ENCODE measurements around the gene PRODH2. TPM values are rescaled to one million over a fixed set of nuclear protein-coding genes. Genes with fewer than 3 reads are reported as not detected.

The PRODH2 gene
- total RNA-seq, 1 donor, result not detected

DNA sequence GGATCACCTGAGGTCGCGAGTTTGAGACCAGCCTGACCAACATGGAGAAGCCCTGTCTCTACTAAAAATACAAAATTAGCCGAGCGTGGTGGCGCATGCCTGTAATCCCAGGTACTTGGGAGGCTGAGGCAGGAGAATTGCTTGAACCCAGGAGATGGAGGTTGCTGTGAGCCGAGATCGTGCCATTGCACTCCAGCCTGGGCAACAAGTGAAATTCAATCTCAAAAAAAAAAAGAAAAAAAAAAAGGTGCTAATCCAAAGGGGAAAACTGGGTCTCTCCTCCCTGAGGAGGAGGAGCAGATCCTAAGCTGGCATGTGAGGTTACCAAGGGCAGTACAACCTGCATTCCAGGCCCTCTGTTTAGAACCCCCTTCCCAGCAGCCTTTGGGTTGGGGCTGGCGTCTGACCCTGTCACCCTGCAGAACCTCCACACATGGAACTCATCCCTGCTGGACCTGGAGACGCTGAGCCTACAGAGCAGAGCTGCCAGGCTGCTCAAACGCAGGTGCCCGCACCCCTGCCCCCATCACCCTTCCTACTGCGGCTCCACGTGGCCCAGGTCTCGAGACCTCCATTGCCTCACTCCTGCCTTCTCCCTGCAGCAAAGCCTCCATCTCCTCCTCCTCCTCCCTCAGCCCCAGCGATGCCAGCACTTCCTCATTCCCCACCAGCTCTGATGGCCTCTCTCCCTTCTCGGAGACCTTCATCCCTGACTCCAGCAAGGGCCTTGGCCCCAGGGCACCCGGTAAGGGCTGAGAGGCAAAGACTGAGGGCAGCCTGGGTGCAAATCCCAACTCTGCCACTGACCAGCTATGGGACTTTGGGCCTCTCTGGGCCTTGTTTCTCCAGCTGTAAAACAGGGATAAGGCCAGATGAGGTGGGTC lies 48.0 kb downstream of the PRODH2 start:
- TF ChIP-seq, protein P1, sequence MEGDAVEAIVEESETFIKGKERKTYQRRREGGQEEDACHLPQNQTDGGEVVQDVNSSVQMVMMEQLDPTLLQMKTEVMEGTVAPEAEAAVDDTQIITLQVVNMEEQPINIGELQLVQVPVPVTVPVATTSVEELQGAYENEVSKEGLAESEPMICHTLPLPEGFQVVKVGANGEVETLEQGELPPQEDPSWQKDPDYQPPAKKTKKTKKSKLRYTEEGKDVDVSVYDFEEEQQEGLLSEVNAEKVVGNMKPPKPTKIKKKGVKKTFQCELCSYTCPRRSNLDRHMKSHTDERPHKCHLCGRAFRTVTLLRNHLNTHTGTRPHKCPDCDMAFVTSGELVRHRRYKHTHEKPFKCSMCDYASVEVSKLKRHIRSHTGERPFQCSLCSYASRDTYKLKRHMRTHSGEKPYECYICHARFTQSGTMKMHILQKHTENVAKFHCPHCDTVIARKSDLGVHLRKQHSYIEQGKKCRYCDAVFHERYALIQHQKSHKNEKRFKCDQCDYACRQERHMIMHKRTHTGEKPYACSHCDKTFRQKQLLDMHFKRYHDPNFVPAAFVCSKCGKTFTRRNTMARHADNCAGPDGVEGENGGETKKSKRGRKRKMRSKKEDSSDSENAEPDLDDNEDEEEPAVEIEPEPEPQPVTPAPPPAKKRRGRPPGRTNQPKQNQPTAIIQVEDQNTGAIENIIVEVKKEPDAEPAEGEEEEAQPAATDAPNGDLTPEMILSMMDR (IDR thresholded peaks at IDR 0.05; ENCODE audit: insufficient read depth, low read length), result no peak
- DNase-seq (ENCODE audit: low read depth), result no peak
- H3K4me3 ChIP-seq (ENCODE audit: low read depth, low read length), result no peak overlapping the region

DNA sequence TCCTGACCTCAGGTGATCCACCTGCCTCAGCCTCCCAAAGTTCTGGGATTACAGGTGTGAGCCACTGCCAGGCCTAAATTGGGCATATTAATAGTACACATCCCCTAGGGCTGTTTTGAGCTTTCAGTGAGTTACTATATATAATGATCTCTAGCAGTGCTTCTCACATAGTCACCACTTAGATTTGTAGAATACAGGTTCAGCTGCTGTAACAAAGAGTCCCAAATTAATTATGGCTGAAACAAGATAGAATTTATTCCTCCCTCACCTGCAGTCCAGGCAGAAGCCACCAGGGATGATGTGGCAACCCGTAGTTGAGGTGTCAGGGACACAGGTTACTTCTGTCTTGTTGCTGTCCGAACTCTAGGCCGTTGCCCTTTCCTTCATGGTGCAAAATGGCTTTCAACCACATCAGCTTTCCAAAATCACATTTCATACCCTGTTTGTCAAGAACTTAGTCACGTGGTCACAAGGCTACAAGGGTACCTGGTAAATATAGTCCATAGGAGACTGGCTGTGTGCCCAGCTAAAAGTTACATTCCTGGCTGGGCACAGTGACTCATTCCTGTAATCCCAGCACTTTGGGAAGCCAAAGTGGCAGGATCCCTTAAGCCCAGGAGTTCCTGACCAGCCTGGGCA lies 51.8 kb downstream of the PRODH2 start:
- H3K4me3 ChIP-seq (ENCODE audit: low read depth, low read length), result no peak overlapping the region
- TF ChIP-seq, protein P1 (IDR thresholded peaks at IDR 0.05; ENCODE audit: insufficient read depth, low read length), result no peak
- DNase-seq (ENCODE audit: low read depth), result no peak

DNA sequence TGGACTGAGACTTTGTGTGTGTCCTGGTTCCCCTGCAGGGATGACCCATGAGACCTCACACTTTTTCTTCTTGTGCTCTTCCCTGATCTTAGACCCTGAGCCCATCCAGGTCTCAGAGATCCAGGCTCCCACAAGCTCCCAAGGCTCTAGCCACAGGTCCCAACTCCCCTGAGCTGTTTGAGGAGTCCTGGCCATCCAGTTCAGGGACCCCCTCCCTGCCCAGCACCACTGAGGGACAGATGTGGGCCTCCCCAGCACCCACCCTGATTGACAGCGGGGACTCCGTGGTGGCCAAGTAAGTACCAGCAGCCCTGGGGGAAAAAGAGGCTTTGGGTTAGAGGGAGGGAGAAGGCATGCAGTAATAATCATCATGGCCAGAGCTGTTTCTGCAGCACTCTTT lies 52.9 kb downstream of the PRODH2 start:
- TF ChIP-seq, protein P1 (IDR thresholded peaks at IDR 0.05; ENCODE audit: insufficient read depth, low read length), result no peak
- H3K4me3 ChIP-seq (ENCODE audit: low read depth, low read length), result no peak overlapping the region
- no peak for DNase-seq (ENCODE audit: low read depth)

DNA sequence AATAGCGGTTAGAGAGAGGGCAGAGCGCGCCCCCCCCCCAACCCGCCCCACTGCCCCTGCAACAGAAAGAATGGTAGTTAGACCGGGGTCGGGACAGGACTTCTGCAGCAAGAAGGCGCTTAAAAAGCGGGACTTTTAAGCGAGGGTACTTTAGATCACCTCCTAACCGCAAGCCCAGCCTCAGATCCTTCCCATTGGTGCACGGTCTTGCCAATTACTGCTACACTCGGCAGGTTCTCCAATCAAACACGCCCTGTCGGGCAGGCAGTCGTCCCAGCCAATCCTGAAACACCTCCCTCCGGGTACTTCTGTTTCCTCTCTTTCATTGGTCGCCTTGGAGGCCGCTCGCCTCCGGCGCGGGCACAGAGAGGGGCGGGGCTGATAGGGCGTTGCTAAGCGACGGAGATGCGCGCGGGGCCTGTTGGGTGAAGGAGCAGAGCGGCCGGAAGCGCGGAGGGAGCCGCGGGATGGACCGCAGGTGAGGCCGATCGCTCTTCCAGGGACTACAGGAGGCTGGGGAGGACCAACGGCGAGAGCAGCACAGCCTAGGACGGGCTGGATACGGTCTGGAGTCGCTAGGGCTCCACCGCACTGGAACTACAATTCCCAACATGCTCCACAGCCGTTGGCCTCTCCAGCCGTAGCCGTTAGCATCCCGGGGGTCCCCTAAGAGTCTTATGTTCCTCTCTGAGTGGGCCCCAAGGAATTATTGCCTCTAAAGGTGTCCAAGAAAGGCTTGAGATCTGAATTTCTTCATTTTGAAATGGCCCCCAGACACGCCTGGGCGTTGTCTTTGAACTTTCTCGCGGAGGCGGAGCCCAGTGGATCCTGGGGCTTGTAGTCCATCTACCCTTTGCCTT lies 54.7 kb downstream of the PRODH2 start, which contains the start of gene PROSER3:
Gene PROSER3, plus strand, starts transcription at position 428 of the 860 bp plus-strand sequence. Its CDS starts 40 bp downstream, at position 468.
- TF ChIP-seq, protein P1 (IDR thresholded peaks at IDR 0.05; ENCODE audit: insufficient read depth, low read length), result no peak
- peak; percentile 100 for DNase-seq (ENCODE audit: low read depth)
- peak within 1 kb of the TSS; percentile 100 for H3K4me3 ChIP-seq (ENCODE audit: low read depth, low read length)

DNA sequence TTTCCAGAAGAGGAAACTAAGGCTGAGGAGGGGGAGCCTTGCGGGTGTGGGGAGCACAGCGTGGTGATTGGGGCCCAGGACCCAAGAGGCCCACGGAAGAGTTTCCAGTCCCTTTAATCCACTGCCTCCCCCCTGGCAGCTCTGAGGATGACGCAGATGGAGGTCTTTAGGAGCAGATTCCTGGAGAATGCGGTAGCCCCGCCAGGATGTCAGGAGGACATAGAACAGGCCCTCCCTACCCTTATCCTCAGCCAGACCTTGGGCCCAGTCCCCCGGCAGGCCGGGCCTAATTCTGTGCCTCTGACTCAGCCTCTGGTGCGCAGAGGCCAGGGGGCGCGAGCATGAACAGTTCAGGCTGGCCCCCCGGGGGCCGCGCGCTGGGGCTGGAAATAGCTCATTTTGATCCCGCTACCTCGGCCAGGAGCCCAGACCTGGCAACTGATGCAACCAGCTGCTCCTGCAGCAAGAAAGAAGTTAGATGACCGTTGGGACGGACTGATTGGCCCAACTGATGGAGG lies 55.4 kb downstream of the PRODH2 start:
- DNase-seq (ENCODE audit: low read depth), result peak; percentile 100
- H3K4me3 ChIP-seq (ENCODE audit: low read depth, low read length), result peak overlapping the region; percentile 91
- TF ChIP-seq, protein P1 (IDR thresholded peaks at IDR 0.05; ENCODE audit: insufficient read depth, low read length), result no peak
